IMR-90 (cell line): ENCODE results near the gene GNPTG. TPM values are rescaled to one million over a fixed set of nuclear protein-coding genes. Genes with fewer than 3 reads are reported as not detected.

Source experiments
- ATAC-seq: fragments of 200-7000 bp; cut with Tn5 transposase; 2 replicates; pipeline ENCODE4 v1.9.1; 2020; ENCODE audit warnings: low read depth, mild to moderate bottlenecking, moderate library complexity
- BruUV-seq: library from RNA; stranded (reverse); fragments of 400-500 nt; replicated peaks from 2 replicates; lab custom pipeline; 2021; lab: Mats Ljungman, UMichigan
- CTCF ChIA-PET: fragments of 300-600 bp; formaldehyde crosslinking; extraction: SDS; loops from one replicate; lab custom pipeline; 2021; ENCODE audit warnings: antibody characterized with exemption; lab: Yijun Ruan, JAX
- POLR2A ChIA-PET: fragments of 300-600 bp; sonication (Branson Sonifier 250); formaldehyde crosslinking; loops from one replicate; lab custom pipeline; 2022; ENCODE audit warnings: antibody characterized with exemption; ENCODE audit not compliant: unreplicated experiment; lab: Charles Lee
- DNase-seq: peaks from one replicate; pipeline ENCODE4 v3.0.0; 2013
- H2AFZ ChIP-seq: replicated peaks from 2 replicates; pipeline ENCODE3; 2013; ENCODE audit warnings: low read length, mild to moderate bottlenecking; ENCODE audit not compliant: poor library complexity
- H2AK5ac ChIP-seq: 2 replicates; pipeline ENCODE4 v1.6.1; 2013; ENCODE audit warnings: low read depth, low read length, inconsistent platforms
- H2AK9ac ChIP-seq: replicated peaks from 2 replicates; pipeline ENCODE3; 2013; ENCODE audit warnings: mild to moderate bottlenecking, low read depth, low read length, moderate library complexity; ENCODE audit not compliant: poor library complexity
- H2BK120ac ChIP-seq: 2 replicates; pipeline ENCODE4 v1.6.1; 2013; ENCODE audit warnings: low read depth, low read length, inconsistent platforms
- H2BK15ac ChIP-seq: 3 replicates; pipeline ENCODE4 v1.6.1; 2013; ENCODE audit warnings: low read depth, low read length, inconsistent platforms
- H2BK20ac ChIP-seq: 2 replicates; pipeline ENCODE4 v1.6.1; 2013; ENCODE audit warnings: low read depth, mild to moderate bottlenecking, inconsistent platforms, low read length, moderate library complexity
- H2BK5ac ChIP-seq: 2 replicates; pipeline ENCODE4 v1.6.1; 2013; ENCODE audit warnings: mild to moderate bottlenecking, low read depth, low read length, inconsistent platforms; ENCODE audit not compliant: poor library complexity, severe bottlenecking
- H3K14ac ChIP-seq: replicated peaks from 2 replicates; pipeline ENCODE4 v1.6.1; 2013; ENCODE audit warnings: low read depth, low read length, inconsistent platforms
- H3K18ac ChIP-seq: 2 replicates; pipeline ENCODE4 v1.6.1; 2013; ENCODE audit warnings: low read depth, low read length, control low read depth
- H3K23ac ChIP-seq: 2 replicates; pipeline ENCODE4 v1.6.1; 2013; ENCODE audit warnings: low read depth, low read length, inconsistent platforms
- H3K27ac ChIP-seq: 2 replicates; pipeline ENCODE4 v1.5.1; 2013; ENCODE audit warnings: mild to moderate bottlenecking, control low read depth, low read length; ENCODE audit not compliant: insufficient read depth
- H3K27me3 ChIP-seq: 2 replicates; pipeline ENCODE4 v1.6.1; 2013; ENCODE audit warnings: low read length; ENCODE audit not compliant: control insufficient read depth, insufficient read depth
- H3K36me3 ChIP-seq: 2 replicates; pipeline ENCODE4 v1.6.1; 2013; ENCODE audit warnings: low read length, mixed read lengths; ENCODE audit not compliant: control insufficient read depth, insufficient read depth
- H3K4ac ChIP-seq: 2 replicates; pipeline ENCODE4 v1.6.1; 2013; ENCODE audit warnings: low read depth, low read length, inconsistent platforms
- H3K4me1 ChIP-seq: 2 replicates; pipeline ENCODE4 v1.6.1; 2013; ENCODE audit warnings: low read length, mixed read lengths; ENCODE audit not compliant: control insufficient read depth, insufficient read depth
- H3K4me2 ChIP-seq: 2 replicates; pipeline ENCODE4 v1.6.1; 2013; ENCODE audit warnings: low read depth, mild to moderate bottlenecking, control low read depth, low read length, moderate library complexity
- H3K4me3 ChIP-seq: 2 replicates; pipeline ENCODE4 v1.5.1; 2013; ENCODE audit warnings: low read depth, mild to moderate bottlenecking, control low read depth, low read length, moderate library complexity; ENCODE audit not compliant: insufficient read depth
- H3K56ac ChIP-seq: 2 replicates; pipeline ENCODE4 v1.6.1; 2013; ENCODE audit warnings: low read length, inconsistent platforms; ENCODE audit not compliant: insufficient read depth; ENCODE audit errors: extremely low read depth
- H3K79me1 ChIP-seq, 2 experiments: 2 replicates each; pipeline ENCODE4 v1.6.1; 2013; ENCODE audit warnings: low read length in 2 of 2, inconsistent platforms in 1 of 2, low read depth in 1 of 2
- H3K9ac ChIP-seq: 2 replicates; pipeline ENCODE4 v1.6.1; 2013; ENCODE audit warnings: low read depth, low read length, control low read depth
- H3K9me1 ChIP-seq: 2 replicates; pipeline ENCODE4 v1.6.1; 2013; ENCODE audit warnings: low read length, inconsistent platforms; ENCODE audit not compliant: insufficient read depth
- H3K9me3 ChIP-seq: 2 replicates; pipeline ENCODE4 v1.6.1; 2013; ENCODE audit warnings: low read length; ENCODE audit not compliant: control insufficient read depth, insufficient read depth
- H4K20me1 ChIP-seq: 2 replicates; pipeline ENCODE4 v1.6.1; 2013; ENCODE audit warnings: low read length, inconsistent platforms; ENCODE audit not compliant: insufficient read depth
- H4K5ac ChIP-seq: 2 replicates; pipeline ENCODE4 v1.6.1; 2013; ENCODE audit warnings: mild to moderate bottlenecking, low read depth, low read length, control low read depth
- H4K8ac ChIP-seq, 2 experiments: 2 replicates each; pipeline ENCODE4 v1.6.1; 2013; ENCODE audit warnings: low read depth in 2 of 2, low read length in 2 of 2, control low read depth in 1 of 2, inconsistent platforms in 1 of 2
- H4K91ac ChIP-seq: 2 replicates; pipeline ENCODE4 v1.6.1; 2013; ENCODE audit warnings: low read depth, low read length, inconsistent platforms; ENCODE audit not compliant: insufficient read depth
- BHLHE40 ChIP-seq: fragments of 150-350 bp; IDR thresholded peaks from 2 replicates; pipeline ENCODE4 v1.6.1; 2016; ENCODE audit warnings: mild to moderate bottlenecking, low read depth, low read length
- CEBPB ChIP-seq: IDR thresholded peaks from 2 replicates; pipeline ENCODE4 v1.6.1; 2012; ENCODE audit warnings: low read depth, low read length, improper control_type of control experiment
- ELK1 ChIP-seq: fragments of 150-350 bp; IDR thresholded peaks from 2 replicates; pipeline ENCODE4 v1.6.1; 2016; ENCODE audit warnings: low read depth, mild to moderate bottlenecking, low read length, moderate library complexity, borderline replicate concordance
- FOS ChIP-seq: fragments of 150-350 bp; IDR thresholded peaks from 2 replicates; pipeline ENCODE4 v1.6.1; 2016; ENCODE audit warnings: low read depth, low read length
- MAFK ChIP-seq: IDR thresholded peaks from 2 replicates; pipeline ENCODE4 v1.6.1; 2012; ENCODE audit warnings: low read depth, low read length, improper control_type of control experiment
- POLR2A ChIP-seq: IDR thresholded peaks from 2 replicates; pipeline ENCODE4 v1.6.1; 2012; ENCODE audit warnings: mild to moderate bottlenecking, low read depth, low read length
- RAD21 ChIP-seq: IDR thresholded peaks from 2 replicates; pipeline ENCODE4 v1.6.1; 2012; ENCODE audit warnings: low read length, improper control_type of control experiment
- RCOR1 ChIP-seq: IDR thresholded peaks from 2 replicates; pipeline ENCODE4 v1.6.1; 2012; ENCODE audit warnings: mild to moderate bottlenecking, low read length, improper control_type of control experiment; ENCODE audit not compliant: insufficient replicate concordance
- RFX5 ChIP-seq: IDR thresholded peaks from 2 replicates; pipeline ENCODE4 v1.8.0; 2012; ENCODE audit warnings: low read depth, mild to moderate bottlenecking, low read length, moderate library complexity
- SMC3 ChIP-seq: fragments of 150-350 bp; IDR thresholded peaks from 2 replicates; pipeline ENCODE4 v1.6.1; 2016; ENCODE audit warnings: low read depth, mild to moderate bottlenecking, antibody characterized with exemption, low read length, moderate library complexity
- WGBS, 2 experiments: methylation state at CpG; one replicate each; pipeline versions ENCODE4 v1.1.5 to v1.1.7; 2013; ENCODE audit warnings: missing lambda C conversion rate in 2 of 2; ENCODE audit not compliant: insufficient read length in 1 of 2; ENCODE audit errors: extremely low coverage in 2 of 2; 5-methylcytosine and 5-hydroxymethylcytosine counted together
- dilution Hi-C: fragments of 300-500 bp; cut with HindIII; formaldehyde crosslinking; loops from one replicate; pipeline ENCODE4 v1.14.3; 2018; ENCODE audit warnings: low sequenced_read_pairs; ENCODE audit not compliant: unreplicated experiment
- in situ Hi-C: fragments of 300-500 bp; cut with MboI; formaldehyde crosslinking; loops from 3 replicates; pipeline ENCODE4 v1.14.3; 2019; ENCODE audit warnings: low sequenced_read_pairs, inconsistent platforms, mixed read lengths
- intact Hi-C: fragments of 100-400 bp; cut with micrococcal nuclease; formaldehyde crosslinking; loops from 2 replicates; pipeline ENCODE4 v1.10.0; 2022
- polyA plus RNA-seq, 3 experiments: library from polyadenylated mRNA; depleted of rRNA; stranded (reverse); fragments of >200 nt; gene quantifications; 2 replicates each; pipeline ENCODE4 v1.2.3, GENCODE V29; 2012; ENCODE audit warnings: low replicate concordance in 1 of 3
- total RNA-seq: library from RNA; depleted of rRNA; stranded (reverse); fragments of >200 nt; gene quantifications from 2 replicates; pipeline ENCODE4 v1.2.3, GENCODE V29; 2012
- TF ChIP-seq, protein P1 (sequence below): conservative IDR thresholded peaks from 2 replicates; pipeline ENCODE4 v1.5.1; 2012; ENCODE audit warnings: mild to moderate bottlenecking, low read depth, low read length, improper control_type of control experiment

Gene GNPTG
- total and polyA plus RNA-seq, 2 of the 4 experiments (the other 2 are of a cell fraction), result 14.9 to 70.8 TPM

- no peak for TF ChIP-seq SMC3
These were observed 30.1 kb downstream of the GNPTG start (continued) for GRCh38 chr16:1381612-1382406.

DNA sequence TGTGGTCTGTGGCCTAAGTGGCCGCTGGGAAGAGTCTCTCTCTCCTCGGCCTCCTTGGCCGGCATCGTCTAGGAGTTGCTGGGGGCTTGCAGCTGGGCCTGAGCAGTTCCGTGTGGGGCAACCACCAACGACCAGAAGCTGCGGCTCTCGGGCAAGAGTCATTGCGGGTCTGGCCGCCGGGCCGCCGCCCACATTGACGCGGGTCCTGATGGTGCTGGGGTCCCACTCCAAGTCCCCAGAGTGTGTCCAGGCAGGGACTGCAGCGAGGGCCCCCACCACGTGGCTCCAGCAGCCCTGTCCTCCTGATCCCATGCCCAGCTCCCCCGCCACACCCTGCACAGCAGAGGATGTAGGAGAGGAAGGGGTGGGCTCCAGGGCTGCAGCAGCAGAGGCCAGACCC lies 31.8 kb downstream of the GNPTG start:
- Histone ChIP-seq H3K9me1 (0 out of 2 replicates have a peak, but pooled peaks cover 2% of the 10 kb centered on the region), H2BK5ac (no peak overlapping the region), H4K20me1 (no peaks in the 10 kb centered on the region), H2BK20ac (no peak overlapping the region), H3K56ac (no peak overlapping the region), H3K23ac (no peak overlapping the region), H3K79me1 (peaks cover 2 to 6% of the 10 kb centered on the region in 2 experiments; a peak in 3 of 4 replicates), H2AK5ac (no peak overlapping the region), H3K27me3 (no peaks in the 10 kb centered on the region), H2BK120ac (no peak overlapping the region), H3K4me2 (no peak overlapping the region), H4K8ac (no peak overlapping the region), H4K91ac (no peak overlapping the region), H3K27ac (no peak overlapping the region), H2AK9ac (peak overlapping the region; percentile 13), H3K4me1 (peaks cover 5% of the 10 kb centered on the region), H4K5ac (no peak overlapping the region), H3K4ac (no peak overlapping the region), H3K9ac (no peak overlapping the region), H3K14ac (no peak overlapping the region), H3K18ac (no peak overlapping the region), H3K9me3 (no peaks in the 10 kb centered on the region), H2BK15ac (no peak overlapping the region), H3K36me3 (peaks cover 23% of the 10 kb centered on the region), H3K4me3 (no peak overlapping the region), H2AFZ (no peak overlapping the region)
- 93% methylated on average over 9 of the region's 18 CpGs; no CpG with 5 or more reads in 1 of the 2 experiments for WGBS, 2 experiments
- intact Hi-C loops (no loop called here), in situ Hi-C loops (no loop called here), dilution Hi-C loops (no loop called here)
- BruUV-seq, result no TSS peak
- ATAC-seq (no peak), DNase-seq (no peak)
- CTCF ChIA-PET, result no interaction called here
- TF ChIP-seq, protein P1, sequence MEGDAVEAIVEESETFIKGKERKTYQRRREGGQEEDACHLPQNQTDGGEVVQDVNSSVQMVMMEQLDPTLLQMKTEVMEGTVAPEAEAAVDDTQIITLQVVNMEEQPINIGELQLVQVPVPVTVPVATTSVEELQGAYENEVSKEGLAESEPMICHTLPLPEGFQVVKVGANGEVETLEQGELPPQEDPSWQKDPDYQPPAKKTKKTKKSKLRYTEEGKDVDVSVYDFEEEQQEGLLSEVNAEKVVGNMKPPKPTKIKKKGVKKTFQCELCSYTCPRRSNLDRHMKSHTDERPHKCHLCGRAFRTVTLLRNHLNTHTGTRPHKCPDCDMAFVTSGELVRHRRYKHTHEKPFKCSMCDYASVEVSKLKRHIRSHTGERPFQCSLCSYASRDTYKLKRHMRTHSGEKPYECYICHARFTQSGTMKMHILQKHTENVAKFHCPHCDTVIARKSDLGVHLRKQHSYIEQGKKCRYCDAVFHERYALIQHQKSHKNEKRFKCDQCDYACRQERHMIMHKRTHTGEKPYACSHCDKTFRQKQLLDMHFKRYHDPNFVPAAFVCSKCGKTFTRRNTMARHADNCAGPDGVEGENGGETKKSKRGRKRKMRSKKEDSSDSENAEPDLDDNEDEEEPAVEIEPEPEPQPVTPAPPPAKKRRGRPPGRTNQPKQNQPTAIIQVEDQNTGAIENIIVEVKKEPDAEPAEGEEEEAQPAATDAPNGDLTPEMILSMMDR, result no peak
- TF ChIP-seq RCOR1 (no peak), POLR2A (no peak), FOS (no peak), RAD21 (no peak), ELK1 (no peak), MAFK (no peak), BHLHE40 (no peak), RFX5 (no peak), CEBPB (no peak), SMC3 (no peak)
- POLR2A ChIA-PET, result no interaction called here
